ENCODE results near the gene PAK6.

The PAK6 gene

GRCh38 chr15:40276927-40277326 is 38.1 kb downstream of the PAK6 start:
- DNase-seq (ENCODE audit: low spot score), result no peak

GRCh38 chr15:40277471-40277870 is 38.6 kb downstream of the PAK6 start:
- DNase-seq (ENCODE audit: low spot score), result no peak

GRCh38 chr15:40278026-40278425 is 39.2 kb downstream of the PAK6 start:
- DNase-seq (ENCODE audit: low spot score), result no peak

DNA sequence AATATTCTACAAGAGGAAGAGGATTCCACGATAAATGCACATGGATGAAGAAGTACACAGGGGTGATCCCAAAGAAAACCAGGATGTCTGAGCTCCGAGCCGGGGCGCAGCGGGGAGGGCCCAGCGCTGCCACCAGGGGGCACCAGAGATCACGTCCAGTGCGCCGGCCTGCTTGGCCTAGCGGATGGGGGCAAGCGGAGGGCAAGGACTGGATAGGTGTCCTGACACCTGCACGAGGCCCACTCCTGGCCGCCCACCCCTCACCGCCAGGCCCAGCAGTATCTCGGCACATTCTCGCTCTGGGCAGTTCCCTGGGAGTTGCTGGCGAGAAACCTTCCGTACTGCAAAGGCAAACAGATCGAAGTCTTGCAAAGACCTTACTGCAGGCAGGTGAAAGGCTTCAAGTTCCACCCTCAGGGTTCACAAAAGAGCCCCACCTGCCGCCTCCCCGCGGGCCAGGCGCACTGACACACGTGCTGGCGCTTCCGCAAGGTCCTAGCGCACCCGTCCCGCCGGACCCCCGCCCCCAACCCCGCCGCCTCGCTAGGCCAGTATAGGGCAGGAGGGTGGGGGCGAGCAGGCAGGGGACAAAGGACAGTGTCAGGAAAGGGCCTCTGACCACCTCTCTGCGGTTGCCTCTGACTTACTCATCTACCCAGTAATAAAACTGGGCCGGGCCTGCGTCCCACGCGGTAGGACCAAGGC is 40.7 kb downstream of the PAK6 start:
- DNase-seq (ENCODE audit: low spot score), result peak; percentile 38

DNA sequence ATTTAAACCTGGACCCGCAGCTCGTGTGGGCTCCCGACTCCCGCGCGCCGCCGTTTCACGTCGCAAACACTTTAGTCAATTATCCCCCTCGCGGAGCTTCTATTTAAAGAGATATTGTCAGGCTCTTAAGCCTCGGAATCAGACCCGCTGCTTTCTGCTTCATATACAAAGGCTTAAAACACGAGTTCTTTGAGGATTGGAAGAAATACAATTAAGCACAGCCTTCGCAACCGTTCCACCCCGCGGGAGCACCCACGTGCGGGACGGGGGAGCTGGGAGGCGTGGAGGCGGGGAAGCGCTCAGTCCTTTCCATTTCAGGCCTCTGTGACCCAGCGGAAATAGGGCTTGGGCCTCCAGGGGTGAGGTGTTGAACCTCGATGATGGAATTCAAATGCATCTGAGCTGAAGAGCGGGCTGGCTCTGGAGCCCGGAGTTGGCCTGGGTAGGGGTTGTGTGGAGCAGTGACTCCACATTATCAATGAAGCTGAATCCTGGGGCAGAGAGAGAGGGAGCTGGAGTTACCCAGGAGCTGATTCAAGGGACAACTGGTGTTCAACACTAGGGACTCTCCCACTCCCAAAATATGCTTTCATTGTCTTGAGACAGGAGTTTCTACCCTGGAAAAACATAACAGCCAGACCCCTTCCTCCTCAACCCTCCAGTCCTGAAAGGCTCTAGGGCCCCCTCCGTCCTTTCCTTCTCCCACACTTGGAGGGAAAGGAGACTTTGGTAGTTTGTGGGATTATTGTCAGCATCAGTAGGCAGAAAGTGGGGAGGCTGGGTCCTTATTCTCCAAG is 41.6 kb downstream of the PAK6 start:
- DNase-seq (ENCODE audit: low spot score), result no peak

- DNase-seq (ENCODE audit: low spot score), result no peak
These were observed 42.4 kb downstream of the PAK6 start for GRCh38 chr15:40281057-40281800.

DNA sequence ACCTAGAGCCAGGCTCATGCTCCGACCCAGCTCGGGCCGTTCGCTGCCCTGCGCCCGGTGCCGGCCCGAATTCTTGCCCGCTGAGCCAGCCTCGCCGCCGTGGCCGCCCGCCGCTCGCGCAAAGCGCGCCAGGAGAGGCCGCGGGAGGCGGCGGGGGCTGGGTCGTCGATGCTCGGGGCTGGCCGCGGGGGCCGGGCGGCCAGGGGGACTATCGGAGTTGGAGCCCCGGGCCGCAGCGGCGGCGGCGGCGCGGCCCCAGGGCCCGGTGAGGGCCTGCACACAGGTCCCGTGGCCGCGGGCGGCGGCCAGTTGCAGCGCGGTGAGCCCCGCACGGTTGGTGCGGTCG is 42.9 kb downstream of the PAK6 start:
- DNase-seq (ENCODE audit: low spot score), result no peak

DNA sequence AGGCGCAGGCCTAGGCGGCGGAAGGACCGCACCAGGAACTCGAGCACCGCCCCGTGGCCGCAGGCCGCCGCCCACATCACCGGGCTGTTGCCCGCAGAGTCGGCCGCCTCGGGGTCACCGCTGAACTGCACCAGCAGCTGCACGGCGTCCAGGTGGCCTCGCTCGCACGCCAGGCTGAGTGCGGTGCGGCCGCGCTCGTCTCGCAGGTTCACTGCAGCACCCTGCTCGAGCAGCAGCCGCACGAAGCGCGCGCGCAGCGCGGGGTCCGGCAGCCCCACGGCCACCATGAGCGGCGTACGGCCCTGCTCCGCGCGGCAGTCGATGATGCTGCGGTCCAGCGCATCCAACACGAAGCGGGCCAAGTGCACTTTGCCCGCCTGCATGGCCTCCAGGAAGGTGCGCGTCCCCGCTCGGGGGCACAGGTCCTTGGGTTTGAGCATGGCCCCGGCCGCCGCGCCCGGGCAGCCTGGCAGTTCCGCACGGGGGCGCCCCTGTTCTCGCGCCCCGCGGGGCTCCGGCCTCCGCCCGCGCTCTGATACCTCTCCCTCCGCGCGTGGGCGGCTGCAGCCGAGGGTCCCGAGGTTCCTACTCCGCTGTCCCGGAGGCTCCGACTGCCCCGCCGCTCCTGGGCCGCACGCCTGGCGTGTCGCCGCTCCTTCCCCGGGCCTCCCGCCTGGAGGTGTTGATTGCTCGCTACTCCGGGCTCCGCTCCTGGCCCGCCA is 43.4 kb downstream of the PAK6 start:
- DNase-seq (ENCODE audit: low spot score), result no peak

- no peak for DNase-seq (ENCODE audit: low spot score)
These were observed 44.2 kb downstream of the PAK6 start, which contains the start of gene ANKRD63 for GRCh38 chr15:40282869-40283614. Gene ANKRD63 (minus strand): TSS chr15:40283064. CDS start chr15:40282586, 478 bp downstream.

- DNase-seq (ENCODE audit: low spot score), result no peak
These were observed 44.9 kb downstream of the PAK6 start for GRCh38 chr15:40283615-40284300.

GRCh38 chr15:40285151-40285550 is 46.3 kb downstream of the PAK6 start:
- DNase-seq (ENCODE audit: low spot score), result no peak

- no peak for DNase-seq (ENCODE audit: low spot score)
These were observed 46.7 kb downstream of the PAK6 start for GRCh38 chr15:40285554-40286011.

GRCh38 chr15:40286061-40286532 is 47.2 kb downstream of the PAK6 start:
- DNase-seq (ENCODE audit: low spot score), result no peak

- no peak for DNase-seq (ENCODE audit: low spot score)
These were observed 47.9 kb downstream of the PAK6 start for GRCh38 chr15:40286794-40287193.

- DNase-seq (ENCODE audit: low spot score), result no peak
These were observed 48.6 kb downstream of the PAK6 start for GRCh38 chr15:40287505-40287904.

GRCh38 chr15:40287968-40288367 is 49.1 kb downstream of the PAK6 start:
- DNase-seq (ENCODE audit: low spot score), result no peak

DNA sequence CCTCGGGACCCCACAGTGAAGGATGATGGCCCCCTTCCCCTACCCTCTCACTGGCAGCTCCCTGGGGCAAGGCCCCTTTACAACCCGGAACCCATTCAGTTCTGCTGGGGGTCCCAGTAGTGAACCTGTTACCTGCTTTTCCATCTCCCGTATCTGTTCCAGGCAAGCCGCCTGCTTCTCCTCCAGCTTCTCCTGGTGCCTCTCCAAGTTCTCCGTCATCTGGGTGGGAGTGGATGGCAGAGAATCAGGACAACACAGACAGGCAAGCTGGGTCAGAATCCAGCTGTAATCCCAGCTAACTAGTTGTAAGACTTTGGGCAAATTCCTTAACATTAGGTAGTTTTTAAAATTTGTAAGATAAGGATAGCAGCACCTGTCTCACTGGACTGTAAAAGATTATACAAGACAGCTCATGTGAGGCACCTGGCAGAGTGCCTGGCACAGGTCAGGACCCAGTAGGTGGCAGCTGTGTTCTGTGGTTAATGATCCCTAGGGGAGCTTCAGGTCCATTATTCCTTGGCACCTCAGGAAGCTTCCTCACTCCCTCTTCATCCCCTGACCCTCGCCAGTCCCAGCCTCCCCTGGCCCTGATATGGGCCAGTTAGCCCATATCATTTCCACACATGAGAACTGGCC is 50.4 kb downstream of the PAK6 start:
- no peak for DNase-seq (ENCODE audit: low spot score)

DNA sequence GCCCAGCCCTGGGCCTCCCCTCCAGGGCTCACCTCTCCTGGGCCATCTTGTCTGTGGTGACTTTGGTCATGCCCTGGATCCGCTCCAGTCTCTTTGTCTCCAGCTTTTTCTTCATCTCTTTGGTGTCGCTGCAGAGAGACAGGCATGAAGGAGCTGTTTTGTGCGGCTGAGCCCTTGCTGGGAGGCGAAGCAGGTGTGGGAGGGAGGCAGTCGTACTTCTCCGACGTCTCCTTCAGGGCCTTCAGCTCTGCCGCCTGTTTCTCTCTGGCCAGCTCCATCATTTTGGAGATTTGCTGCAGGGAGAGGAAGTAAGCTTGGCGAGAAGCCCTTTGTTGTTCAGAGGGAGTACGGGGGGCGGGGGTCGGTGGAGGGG is 51.7 kb downstream of the PAK6 start:
- no peak for DNase-seq (ENCODE audit: low spot score)

DNA sequence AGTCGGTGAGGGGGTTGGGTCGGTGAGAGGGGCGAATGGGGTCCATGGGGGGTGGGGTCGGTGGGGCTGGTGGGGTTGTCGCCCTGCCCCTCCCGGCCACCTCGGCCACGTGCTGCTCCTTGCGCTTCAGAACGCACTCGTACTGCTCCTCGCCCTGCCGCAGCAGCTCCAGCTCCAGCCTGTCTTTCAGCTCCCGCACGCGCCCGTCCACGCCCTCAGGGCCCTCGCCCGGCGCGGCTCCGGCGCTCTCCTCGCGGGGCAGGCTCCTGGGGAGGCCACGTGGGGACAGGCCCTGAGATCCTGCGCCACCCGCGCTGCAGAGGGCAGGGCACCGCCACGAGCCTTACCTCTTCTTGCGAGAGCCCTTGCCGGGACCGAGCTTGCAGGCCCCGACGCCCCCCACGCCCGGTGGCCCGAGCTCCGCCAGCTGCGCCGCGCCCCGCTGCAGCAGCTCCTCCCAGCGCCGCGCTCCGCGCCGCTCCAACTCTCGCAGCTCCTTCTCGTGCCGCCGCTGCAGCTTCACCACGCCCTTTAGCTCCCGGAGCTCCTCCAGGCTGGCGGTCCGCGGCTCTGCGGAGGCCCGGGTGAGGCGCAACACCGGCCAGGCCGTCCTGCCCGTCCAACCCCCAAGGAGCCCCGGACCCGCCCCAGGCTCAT is 52.2 kb downstream of the PAK6 start:
- DNase-seq (ENCODE audit: low spot score), result no peak

DNA sequence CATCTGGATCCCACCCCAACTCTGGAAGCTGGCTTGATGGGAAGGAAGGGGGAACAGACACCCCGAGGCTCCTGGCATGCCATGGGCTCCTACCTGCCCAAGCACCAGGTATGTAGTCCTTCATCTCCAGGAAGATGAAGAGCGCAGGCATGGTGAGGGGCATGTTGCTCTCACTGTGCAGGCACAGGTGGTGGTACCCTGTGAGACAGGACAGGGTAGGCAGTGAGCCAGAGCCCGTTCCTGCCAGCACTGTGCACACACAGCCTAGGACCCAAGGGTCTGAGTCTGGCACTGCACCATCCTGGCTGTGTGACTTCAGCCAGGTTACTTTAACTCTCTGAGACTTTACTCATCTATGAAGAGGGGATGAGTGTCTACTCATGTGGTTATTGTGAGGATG is 53.4 kb downstream of the PAK6 start:
- DNase-seq (ENCODE audit: low spot score), result no peak
